HG02798 (cell line): ENCODE data around the gene KCNMB2.

Experiments used
- ATAC-seq: cut with Tn5 transposase; IDR thresholded peaks from one replicate; pipeline ENCODE4 v1.9.1; 2021; ENCODE audit warnings: mild to moderate bottlenecking; ENCODE audit not compliant: unreplicated experiment, poor library complexity

KCNMB2 gene

DNA sequence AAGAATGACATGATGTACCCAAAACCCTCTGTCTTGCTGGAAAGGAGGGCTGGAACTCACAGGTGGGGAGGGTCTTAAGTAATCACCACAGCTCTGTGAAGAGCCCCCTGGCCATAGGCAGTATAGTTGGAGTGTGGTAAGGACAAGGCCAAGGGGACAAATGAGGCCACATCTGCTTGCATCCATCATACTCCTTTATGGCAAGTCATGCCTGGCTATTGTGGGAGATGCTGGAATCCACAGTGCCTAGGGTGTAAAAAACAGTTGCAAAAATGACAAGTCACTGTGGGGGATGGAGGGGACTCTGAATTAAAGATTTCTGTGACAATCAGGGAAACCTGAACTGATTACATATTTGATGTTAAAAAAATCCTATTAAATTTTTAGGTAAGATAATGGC is 258.5 kb downstream of the KCNMB2 start:
- ATAC-seq, result no peak

DNA sequence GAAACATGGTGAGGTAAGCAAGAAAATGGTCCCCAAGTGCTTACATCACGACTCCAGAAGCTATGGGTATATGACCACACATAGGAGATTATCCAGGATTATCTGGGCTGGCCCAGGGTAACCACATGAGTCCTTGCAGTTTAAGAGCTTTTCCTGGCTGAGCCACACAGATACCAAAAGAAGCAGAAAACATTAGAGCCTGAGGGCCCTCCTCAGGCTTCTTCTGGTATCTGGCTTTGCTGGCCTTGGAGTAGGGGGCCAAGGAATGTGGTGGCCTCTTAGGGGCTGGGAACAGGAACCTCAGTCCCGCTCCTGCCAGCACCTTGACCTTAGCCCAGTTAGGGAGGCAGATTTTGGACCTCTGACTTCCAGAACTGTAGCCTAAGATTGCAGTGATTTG is 259.1 kb downstream of the KCNMB2 start:
- no peak for ATAC-seq

DNA sequence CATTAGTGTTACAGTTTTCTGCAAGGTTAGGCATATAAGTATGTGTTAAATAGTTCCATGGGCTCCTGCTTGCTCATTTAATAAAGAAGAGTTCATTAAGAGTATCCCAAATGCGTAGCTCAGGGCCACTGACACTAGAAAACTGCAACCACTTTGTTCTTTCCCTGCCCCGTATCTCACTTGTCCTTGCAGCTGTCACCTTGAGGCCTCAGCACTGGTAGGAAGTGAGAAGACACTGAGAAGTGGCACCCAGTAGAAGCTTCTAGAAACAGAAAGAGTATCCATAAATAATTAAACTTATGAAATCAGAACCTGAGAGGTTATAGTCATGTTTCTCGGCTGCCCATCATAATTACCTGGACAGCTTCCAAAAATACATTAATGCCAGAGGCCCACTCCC is 266.0 kb downstream of the KCNMB2 start:
- peak; percentile 58 for ATAC-seq

- ATAC-seq, result no peak
These were observed 266.9 kb downstream of the KCNMB2 start for GRCh38 chr3:178802993-178803693.

- ATAC-seq, result no peak
These were observed 268.4 kb downstream of the KCNMB2 start for GRCh38 chr3:178804606-178805005.

- no peak for ATAC-seq
These were observed 269.5 kb downstream of the KCNMB2 start for GRCh38 chr3:178805741-178806140.

- ATAC-seq, result no peak
These were observed 270.4 kb downstream of the KCNMB2 start for GRCh38 chr3:178806651-178807050.

GRCh38 chr3:178807694-178808093 is 271.5 kb downstream of the KCNMB2 start:
- no peak for ATAC-seq

DNA sequence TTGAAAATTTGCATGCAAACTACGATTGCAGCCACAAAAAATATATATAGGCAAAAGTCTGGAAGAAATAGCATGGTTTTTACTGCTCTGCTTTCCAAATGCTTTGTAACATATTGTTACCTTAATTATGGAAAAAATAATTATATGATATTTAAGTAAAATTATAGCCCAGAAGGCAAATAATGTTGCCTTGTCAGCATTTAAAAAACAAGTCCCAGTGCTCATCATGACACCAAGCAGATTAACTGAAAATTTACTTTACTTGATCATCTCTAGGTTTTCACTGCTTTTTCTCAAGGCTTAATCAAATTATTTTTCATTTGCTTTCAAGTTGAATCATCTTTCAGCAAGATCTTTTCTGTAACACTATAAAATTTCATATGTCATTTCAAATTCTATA is 272.5 kb downstream of the KCNMB2 start:
- no peak for ATAC-seq

DNA sequence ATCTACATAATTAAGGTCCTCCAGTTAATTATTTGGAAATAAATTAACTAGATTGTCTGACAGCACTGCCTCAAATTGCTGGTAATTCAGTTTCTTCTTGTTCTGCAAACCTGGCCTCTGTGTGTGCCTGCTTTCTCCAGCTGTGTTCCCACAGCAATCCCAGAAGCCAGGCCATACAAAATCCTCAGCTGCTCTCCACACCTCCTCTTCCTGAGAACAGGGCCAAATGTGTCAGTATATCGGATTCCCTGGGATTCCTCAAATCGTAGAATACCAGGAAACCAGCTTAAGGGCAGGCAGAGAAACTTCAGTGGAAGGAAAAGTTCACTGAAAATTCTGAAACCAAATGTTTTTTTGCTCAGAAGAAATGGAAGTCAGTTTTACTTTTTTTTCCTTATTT is 273.9 kb downstream of the KCNMB2 start:
- no peak for ATAC-seq

DNA sequence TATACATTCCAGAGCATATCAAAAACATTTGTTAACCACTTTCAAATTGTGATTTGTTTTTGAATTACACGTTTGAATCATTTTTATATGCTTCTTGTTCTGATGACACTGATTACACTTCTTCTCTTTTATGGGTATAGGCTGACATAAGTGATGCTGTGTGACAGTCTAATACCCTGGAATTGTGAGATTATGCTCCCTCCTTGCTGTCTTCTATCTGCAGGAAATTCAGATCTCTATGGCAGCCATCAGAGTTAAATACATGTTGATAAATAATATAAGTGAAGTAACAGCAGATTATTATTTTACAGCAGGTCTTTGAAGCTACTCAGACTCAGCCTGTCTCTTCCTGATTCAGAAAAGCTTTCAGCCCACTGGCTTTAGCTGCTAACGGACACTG is 286.5 kb downstream of the KCNMB2 start:
- ATAC-seq, result no peak

- no peak for ATAC-seq
These were observed 286.9 kb downstream of the KCNMB2 start for GRCh38 chr3:178823150-178823549.

DNA sequence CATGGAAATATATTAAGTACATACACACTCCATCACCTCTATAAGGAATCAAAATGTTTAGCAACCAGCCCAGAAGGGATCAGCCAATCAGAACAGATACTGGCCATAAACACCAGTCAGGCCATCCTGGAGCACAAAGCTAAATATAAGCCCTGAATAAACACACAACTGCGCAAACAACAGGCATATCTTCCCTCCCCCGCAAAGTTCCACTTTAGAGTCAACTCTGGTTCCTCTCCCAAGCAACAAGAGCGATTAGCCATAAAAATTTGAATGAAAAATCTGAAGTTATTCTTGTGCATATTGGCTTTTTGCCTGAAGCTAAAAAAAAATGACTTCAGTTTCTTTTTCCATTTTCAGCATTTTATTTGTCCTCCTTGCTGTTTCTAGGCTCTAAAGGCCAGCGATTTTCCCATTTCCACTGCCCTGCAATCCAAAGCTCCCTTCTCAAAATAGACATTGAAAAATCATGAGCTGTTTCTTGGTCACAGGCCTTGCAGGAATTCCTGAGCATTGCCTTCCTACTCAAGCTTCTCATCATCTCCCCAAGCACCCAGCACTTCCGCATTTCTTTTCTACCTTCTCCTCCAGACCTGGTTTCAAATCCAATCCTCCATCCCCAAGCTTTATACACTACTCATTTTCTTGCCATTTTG is 287.5 kb downstream of the KCNMB2 start:
- no peak for ATAC-seq

- ATAC-seq, result peak; percentile 64
These were observed 290.3 kb downstream of the KCNMB2 start for GRCh38 chr3:178826435-178827123.

DNA sequence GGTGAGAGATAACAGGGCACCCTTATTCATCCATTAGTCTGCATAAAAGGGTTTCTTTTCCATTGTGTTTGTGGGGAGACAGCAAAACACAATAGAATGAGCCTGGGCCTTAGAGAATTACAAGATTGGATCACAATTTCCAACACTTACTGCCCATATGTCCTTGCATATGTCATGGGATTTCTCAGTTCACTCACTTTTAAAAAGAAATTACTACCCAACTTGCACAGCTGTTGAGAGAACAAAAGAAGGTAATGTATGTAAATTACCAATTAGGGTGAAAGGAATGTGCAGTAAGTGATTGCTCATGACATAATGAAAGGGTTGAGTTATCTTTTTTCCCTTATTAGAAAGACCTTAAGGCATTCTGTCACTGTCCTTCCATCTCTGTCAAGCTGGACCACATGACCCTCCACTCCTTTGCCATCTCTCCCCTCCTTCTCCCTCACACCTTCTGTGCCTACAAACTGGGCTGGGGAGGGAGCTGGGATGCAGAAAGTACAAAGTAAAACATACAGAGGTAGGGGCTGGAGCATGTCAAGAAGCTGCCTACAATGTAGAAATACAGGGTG is 291.1 kb downstream of the KCNMB2 start:
- ATAC-seq, result no peak

DNA sequence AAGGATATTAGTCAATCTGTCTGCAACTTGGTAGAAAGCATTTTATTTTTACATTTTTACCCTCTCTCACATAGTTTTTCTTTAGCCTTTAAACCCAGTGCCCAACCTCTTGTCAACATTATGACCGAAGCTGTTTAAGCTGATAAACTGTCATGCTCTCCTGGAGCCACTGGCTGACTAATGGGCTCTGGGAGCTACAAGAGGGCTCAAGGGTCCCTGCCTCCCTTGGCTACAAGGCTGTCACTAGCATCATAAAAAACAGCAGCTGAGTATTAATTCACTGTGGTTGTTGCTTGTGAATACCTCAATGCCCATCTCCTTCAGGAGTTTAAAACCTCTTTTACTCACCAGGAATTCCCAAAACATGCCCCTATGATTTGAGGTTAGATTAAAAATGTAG is 297.5 kb downstream of the KCNMB2 start:
- no peak for ATAC-seq

GRCh38 chr3:178835033-178835432 is 298.8 kb downstream of the KCNMB2 start:
- ATAC-seq, result no peak

DNA sequence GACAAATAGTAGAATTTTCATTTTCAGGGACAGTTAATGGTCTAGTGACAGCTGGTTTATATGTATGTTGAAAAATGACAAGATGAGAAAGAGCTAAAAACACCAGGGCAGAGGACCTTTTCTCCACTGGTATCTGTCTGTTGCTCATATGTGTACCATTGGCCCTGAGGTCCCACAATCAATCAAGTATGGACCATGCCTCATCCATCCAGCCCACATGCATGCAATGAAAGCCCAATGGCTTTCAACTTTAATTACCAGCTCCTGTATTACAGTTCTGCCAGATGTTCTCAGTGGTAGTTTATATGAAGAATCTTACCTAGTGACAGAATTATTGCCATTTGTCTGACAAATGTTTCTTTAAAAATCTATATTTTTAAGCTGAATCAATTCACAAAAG is 301.3 kb downstream of the KCNMB2 start:
- ATAC-seq, result no peak

GRCh38 chr3:178840586-178840985 is 304.4 kb downstream of the KCNMB2 start:
- ATAC-seq, result no peak

DNA sequence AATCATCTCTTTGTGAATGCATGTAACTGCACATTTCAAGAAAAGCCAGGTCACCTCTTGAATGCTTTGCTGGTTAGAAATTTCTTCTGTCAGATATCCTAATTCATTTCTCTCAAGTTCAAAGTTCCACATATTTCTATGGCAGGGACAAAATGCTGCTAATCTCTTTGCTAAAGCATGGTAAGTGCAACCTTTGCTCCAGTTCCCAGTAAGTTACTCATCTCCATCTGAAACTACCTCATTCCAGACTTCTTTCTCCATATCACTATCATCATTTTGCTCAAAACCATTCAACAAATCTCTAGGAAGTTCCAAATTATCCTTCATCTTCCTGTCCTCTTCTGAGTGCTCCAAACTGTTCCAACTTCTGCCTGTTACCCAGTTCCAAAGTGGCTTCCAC is 304.8 kb downstream of the KCNMB2 start:
- ATAC-seq, result no peak

GRCh38 chr3:178844916-178845315 is 308.7 kb downstream of the KCNMB2 start:
- ATAC-seq, result no peak
